Transverse colon (tissue), 4 donors: ENCODE measurements around the gene RNF212.

Experiments used
- CTCF ChIP-seq, 5 experiments: fragments of 200-600 bp in 3 of 5; fragments of 450-650 bp in 2 of 5; sonication (generic) in 3 of 5; IDR thresholded peaks; 1 replicate in 2 of 5; 2 replicates in 3 of 5; pipeline ENCODE4 v1.5.1; 2016 to 2017; ENCODE audit warnings: antibody characterized with exemption in 5 of 5, inconsistent platforms in 3 of 5, mild to moderate bottlenecking in 2 of 5, moderate library complexity in 1 of 5
- POLR2A ChIP-seq: fragments of 450-650 bp; IDR thresholded peaks from one replicate; pipeline ENCODE4 v1.6.1; 2016; ENCODE audit warnings: antibody characterized with exemption, mild to moderate bottlenecking, moderate library complexity
- POLR2AphosphoS5 ChIP-seq, 3 donors: sonication (generic); formaldehyde crosslinking; IDR thresholded peaks; one replicate each; pipeline ENCODE4 v1.6.1; 2016; ENCODE audit warnings: antibody characterized with exemption in 3 of 3

GRCh38 chr4:1133033-1133432, 19.7 kb upstream of the RNF212 start:
- TF ChIP-seq CTCF (IDR thresholded peaks at IDR 0.05) (no peak), POLR2AphosphoS5 (IDR thresholded peaks at IDR 0.05) (no peak), POLR2A (no peak)
